H9 (cell line): ENCODE data around the gene TMEM92. TPM values are rescaled to one million over a fixed set of nuclear protein-coding genes. Genes with fewer than 3 reads are reported as not detected.

ENCODE experiments used
- DNase-seq: peaks from one replicate; pipeline ENCODE4 v3.0.0-alpha.2; 2017
- H2AFZ ChIP-seq: one replicate; pipeline ENCODE4 v1.6.1; 2013; ENCODE audit warnings: mild to moderate bottlenecking, low read length, control low read depth, moderate library complexity
- H2AK5ac ChIP-seq: 2 replicates; pipeline ENCODE4 v1.6.1; 2013; ENCODE audit warnings: low read length, control low read depth, mixed read lengths; ENCODE audit not compliant: insufficient read length
- H2BK120ac ChIP-seq: one replicate; pipeline ENCODE4 v1.6.1; 2013; ENCODE audit warnings: low read depth, mild to moderate bottlenecking, low read length, control low read depth, inconsistent platforms; ENCODE audit not compliant: poor library complexity, severe bottlenecking
- H2BK12ac ChIP-seq: 2 replicates; pipeline ENCODE4 v1.6.1; 2013; ENCODE audit warnings: low read length, control low read depth, mixed read lengths, low read depth; ENCODE audit not compliant: insufficient read length
- H2BK15ac ChIP-seq: 2 replicates; pipeline ENCODE4 v1.6.1; 2013; ENCODE audit warnings: low read depth, low read length, control low read depth
- H2BK20ac ChIP-seq: one replicate; pipeline ENCODE4 v1.6.1; 2013; ENCODE audit warnings: low read depth, mild to moderate bottlenecking, low read length, control low read depth, inconsistent platforms; ENCODE audit not compliant: poor library complexity, severe bottlenecking
- H2BK5ac ChIP-seq: 2 replicates; pipeline ENCODE4 v1.6.1; 2013; ENCODE audit warnings: low read length, control low read depth, mixed read lengths; ENCODE audit not compliant: insufficient read length
- H3K14ac ChIP-seq: 2 replicates; pipeline ENCODE4 v1.6.1; 2013; ENCODE audit warnings: low read length, control low read depth; ENCODE audit not compliant: insufficient read depth
- H3K18ac ChIP-seq: 2 replicates; pipeline ENCODE4 v1.6.1; 2013; ENCODE audit warnings: low read depth, mild to moderate bottlenecking, mixed read lengths, low read length, control low read depth; ENCODE audit not compliant: insufficient read length
- H3K23ac ChIP-seq: 2 replicates; pipeline ENCODE4 v1.6.1; 2013; ENCODE audit warnings: low read length, control low read depth, mixed read lengths, low read depth; ENCODE audit not compliant: insufficient read length
- H3K23me2 ChIP-seq: 2 replicates; pipeline ENCODE4 v1.6.1; 2013; ENCODE audit warnings: low read depth, mild to moderate bottlenecking, mixed read lengths, low read length, control low read depth; ENCODE audit not compliant: insufficient read length, poor library complexity, severe bottlenecking
- H3K27ac ChIP-seq: 2 replicates; pipeline ENCODE4 v1.5.1; 2013; ENCODE audit warnings: low read length, control low read depth, mixed read lengths, low read depth; ENCODE audit not compliant: insufficient read length
- H3K27me3 ChIP-seq: 2 replicates; pipeline ENCODE4 v1.6.1; 2013; ENCODE audit warnings: low read length, control low read depth, inconsistent platforms; ENCODE audit not compliant: insufficient read depth
- H3K4ac ChIP-seq: 2 replicates; pipeline ENCODE4 v1.6.1; 2013; ENCODE audit warnings: low read depth, mild to moderate bottlenecking, control low read depth, inconsistent platforms, low read length, moderate library complexity
- H3K4me1 ChIP-seq: 2 replicates; pipeline ENCODE4 v1.6.1; 2013; ENCODE audit warnings: low read length, control low read depth, inconsistent platforms; ENCODE audit not compliant: insufficient read depth
- H3K4me2 ChIP-seq: 2 replicates; pipeline ENCODE4 v1.6.1; 2013; ENCODE audit warnings: low read length, control low read depth, mixed read lengths; ENCODE audit not compliant: insufficient read length, insufficient read depth
- H3K56ac ChIP-seq: 2 replicates; pipeline ENCODE4 v1.6.1; 2013; ENCODE audit warnings: low read depth, mild to moderate bottlenecking, mixed read lengths, low read length, control low read depth; ENCODE audit not compliant: insufficient read length
- H3K79me1 ChIP-seq: 2 replicates; pipeline ENCODE4 v1.6.1; 2013; ENCODE audit warnings: low read depth, mild to moderate bottlenecking, moderate library complexity, low read length, control low read depth, inconsistent platforms; ENCODE audit not compliant: insufficient read depth, poor library complexity, severe bottlenecking
- H3K79me2 ChIP-seq: 2 replicates; pipeline ENCODE4 v1.6.1; 2013; ENCODE audit warnings: low read length, control low read depth, inconsistent platforms; ENCODE audit not compliant: insufficient read depth
- H3K9ac ChIP-seq: 2 replicates; pipeline ENCODE4 v1.6.1; 2013; ENCODE audit warnings: low read length, control low read depth, mixed read lengths; ENCODE audit not compliant: insufficient read length; ENCODE audit errors: extremely low read depth
- H3K9me3 ChIP-seq: one replicate; pipeline ENCODE4 v1.6.1; 2013; ENCODE audit warnings: low read depth, low read length, inconsistent platforms; ENCODE audit not compliant: control insufficient read depth
- H3T11ph ChIP-seq: one replicate; pipeline ENCODE4 v1.6.1; 2013; ENCODE audit warnings: mild to moderate bottlenecking, low read length, control low read depth, inconsistent platforms
- H4K20me1 ChIP-seq: one replicate; pipeline ENCODE4 v1.6.1; 2013; ENCODE audit not compliant: control insufficient read depth, insufficient read length, insufficient read depth
- H4K5ac ChIP-seq: 2 replicates; pipeline ENCODE4 v1.6.1; 2013; ENCODE audit warnings: low read depth, mild to moderate bottlenecking, mixed read lengths, low read length, control low read depth; ENCODE audit not compliant: insufficient read length
- H4K8ac ChIP-seq: replicated peaks from 2 replicates; pipeline ENCODE4 v1.6.1; 2013; ENCODE audit warnings: low read length, control low read depth, mixed read lengths, low read depth; ENCODE audit not compliant: insufficient read length
- H4K91ac ChIP-seq: 2 replicates; pipeline ENCODE4 v1.6.1; 2013; ENCODE audit warnings: low read depth, mild to moderate bottlenecking, moderate library complexity, mixed read lengths, low read length, control low read depth; ENCODE audit not compliant: insufficient read length
- H3K27ac Mint-ChIP-seq, 3 experiments: 2 replicates in 2 of 3; 3 replicates in 1 of 3; pipeline ENCODE4 v1.8.0; 2020 to 2021; ENCODE audit warnings: mixed read lengths in 3 of 3, mild to moderate bottlenecking in 1 of 3, moderate library complexity in 1 of 3
- H3K27me3 Mint-ChIP-seq: 2 replicates; pipeline ENCODE4 v1.8.0; 2021; ENCODE audit warnings: low read depth, mild to moderate bottlenecking, moderate library complexity, mixed read lengths
- H3K36me3 Mint-ChIP-seq, 3 experiments: 2 replicates in 2 of 3; 3 replicates in 1 of 3; pipeline ENCODE4 v1.8.0; 2020 to 2021; ENCODE audit warnings: low read depth in 3 of 3, mixed read lengths in 3 of 3; ENCODE audit not compliant: insufficient read depth in 1 of 3
- H3K4me1 Mint-ChIP-seq, 2 experiments: 2 replicates each; pipeline ENCODE4 v1.8.0; 2020; ENCODE audit warnings: mixed read lengths in 2 of 2
- H3K4me3 Mint-ChIP-seq, 2 experiments: 2 replicates in 1 of 2; 3 replicates in 1 of 2; pipeline ENCODE4 v1.8.0; 2020 to 2021; ENCODE audit warnings: mild to moderate bottlenecking in 2 of 2, mixed read lengths in 2 of 2, moderate library complexity in 1 of 2
- H3K9me3 Mint-ChIP-seq, 2 experiments: 2 replicates in 1 of 2; 3 replicates in 1 of 2; pipeline ENCODE4 v1.8.0; 2020; ENCODE audit warnings: mild to moderate bottlenecking in 2 of 2, mixed read lengths in 2 of 2, moderate library complexity in 1 of 2
- WGBS: extraction: QIAGEN DNeasy Blood & Tissue Kit; methylation state at CpG from one replicate; pipeline ENCODE4 v1.1.7; 2013; ENCODE audit warnings: missing lambda C conversion rate, low lambda C conversion rate, mixed read lengths; ENCODE audit not compliant: insufficient read length; ENCODE audit errors: extremely low coverage; 5-methylcytosine and 5-hydroxymethylcytosine counted together
- total RNA-seq: library from RNA; stranded (reverse); gene quantifications from 2 replicates; pipeline ENCODE4 v1.2.1, GENCODE V29; 2021
- TF ChIP-seq, protein P1 (sequence below): fragments of 200-600 bp; sonication (generic); conservative IDR thresholded peaks from 3 replicates; pipeline ENCODE4 v1.8.0; 2021; ENCODE audit warnings: antibody characterized with exemption, mild to moderate bottlenecking

TMEM92 gene
- total RNA-seq, 1 experiment from 2014 or later: 10.9 TPM

DNA sequence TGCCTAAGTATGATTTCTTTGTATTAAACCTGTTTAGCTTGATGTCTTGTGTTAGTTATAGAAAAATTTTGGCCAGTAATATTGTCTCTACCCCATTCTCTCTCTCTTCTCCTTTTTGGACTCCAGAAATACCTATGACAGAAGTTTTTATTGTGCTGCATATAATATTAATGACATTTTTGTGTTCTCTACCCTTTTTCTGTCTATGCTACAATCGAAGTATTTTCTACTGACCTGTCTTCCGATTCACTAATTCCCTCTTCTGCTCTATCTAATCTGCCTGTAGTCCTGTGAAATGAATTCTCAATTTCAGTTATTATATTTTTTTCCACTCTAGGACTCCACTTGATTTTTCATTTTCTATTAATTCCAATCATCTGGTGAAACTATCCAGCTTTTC is 26.0 kb upstream of the TMEM92 start:
- H3K27ac Mint-ChIP-seq: no peak overlapping the region
- H2BK120ac ChIP-seq: no peak overlapping the region
- no peak overlapping the region for H3K4ac ChIP-seq
- no peak overlapping the region for H2BK15ac ChIP-seq
- no peak overlapping the region for H4K8ac ChIP-seq
- no peak overlapping the region for H2BK12ac ChIP-seq
- no peaks in the 10 kb centered on the region for H3K9me3 ChIP-seq
- H2BK20ac ChIP-seq: no peak overlapping the region
- H3K4me1 Mint-ChIP-seq: no peaks in the 10 kb centered on the region
- no peak overlapping the region for H2BK5ac ChIP-seq
- peaks cover 30 to 33% of the 10 kb centered on the region in 2 experiments for H3K9me3 Mint-ChIP-seq
- H4K91ac ChIP-seq: no peak overlapping the region
- H3K4me3 Mint-ChIP-seq: no peak overlapping the region
- H4K5ac ChIP-seq: no peak overlapping the region
- no peaks in the 10 kb centered on the region for H3K79me2 ChIP-seq
- no peaks in the 10 kb centered on the region for H3K4me1 ChIP-seq
- no peaks in the 10 kb centered on the region for H3K79me1 ChIP-seq
- no peak overlapping the region for H2AFZ ChIP-seq
- no peak overlapping the region for H3K9ac ChIP-seq
- no peak overlapping the region for H3K18ac ChIP-seq
- H3K23ac ChIP-seq: no peak overlapping the region
- no peak overlapping the region for H3T11ph ChIP-seq
- H3K4me2 ChIP-seq: no peak overlapping the region
- no peaks in the 10 kb centered on the region for H3K27me3 ChIP-seq
- H4K20me1 ChIP-seq: no peaks in the 10 kb centered on the region
- no CpG with 5 or more reads among the region's 2 CpGs for WGBS
- H2AK5ac ChIP-seq: no peak overlapping the region
- H3K56ac ChIP-seq: no peak overlapping the region
- H3K27me3 Mint-ChIP-seq: peaks cover 19% of the 10 kb centered on the region
- no peaks in the 10 kb centered on the region for H3K23me2 ChIP-seq
- H3K27ac ChIP-seq: no peak overlapping the region
- DNase-seq: no peak
- TF ChIP-seq, protein P1, sequence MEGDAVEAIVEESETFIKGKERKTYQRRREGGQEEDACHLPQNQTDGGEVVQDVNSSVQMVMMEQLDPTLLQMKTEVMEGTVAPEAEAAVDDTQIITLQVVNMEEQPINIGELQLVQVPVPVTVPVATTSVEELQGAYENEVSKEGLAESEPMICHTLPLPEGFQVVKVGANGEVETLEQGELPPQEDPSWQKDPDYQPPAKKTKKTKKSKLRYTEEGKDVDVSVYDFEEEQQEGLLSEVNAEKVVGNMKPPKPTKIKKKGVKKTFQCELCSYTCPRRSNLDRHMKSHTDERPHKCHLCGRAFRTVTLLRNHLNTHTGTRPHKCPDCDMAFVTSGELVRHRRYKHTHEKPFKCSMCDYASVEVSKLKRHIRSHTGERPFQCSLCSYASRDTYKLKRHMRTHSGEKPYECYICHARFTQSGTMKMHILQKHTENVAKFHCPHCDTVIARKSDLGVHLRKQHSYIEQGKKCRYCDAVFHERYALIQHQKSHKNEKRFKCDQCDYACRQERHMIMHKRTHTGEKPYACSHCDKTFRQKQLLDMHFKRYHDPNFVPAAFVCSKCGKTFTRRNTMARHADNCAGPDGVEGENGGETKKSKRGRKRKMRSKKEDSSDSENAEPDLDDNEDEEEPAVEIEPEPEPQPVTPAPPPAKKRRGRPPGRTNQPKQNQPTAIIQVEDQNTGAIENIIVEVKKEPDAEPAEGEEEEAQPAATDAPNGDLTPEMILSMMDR: no peak
- H3K36me3 Mint-ChIP-seq: peaks cover 1 to 10% (median 5%) of the 10 kb centered on the region in 3 experiments; a peak in 6 of 7 replicates
- no peak overlapping the region for H3K14ac ChIP-seq
